ENCODE measurements around the gene RBM24. TPM values are rescaled to one million over a fixed set of nuclear protein-coding genes. Genes with fewer than 3 reads are reported as not detected.

Gene RBM24
- total RNA-seq, 3 donors from 2014 or later (not counting 1 experiment from before 2014, with no cell fraction given) = not detected

DNA sequence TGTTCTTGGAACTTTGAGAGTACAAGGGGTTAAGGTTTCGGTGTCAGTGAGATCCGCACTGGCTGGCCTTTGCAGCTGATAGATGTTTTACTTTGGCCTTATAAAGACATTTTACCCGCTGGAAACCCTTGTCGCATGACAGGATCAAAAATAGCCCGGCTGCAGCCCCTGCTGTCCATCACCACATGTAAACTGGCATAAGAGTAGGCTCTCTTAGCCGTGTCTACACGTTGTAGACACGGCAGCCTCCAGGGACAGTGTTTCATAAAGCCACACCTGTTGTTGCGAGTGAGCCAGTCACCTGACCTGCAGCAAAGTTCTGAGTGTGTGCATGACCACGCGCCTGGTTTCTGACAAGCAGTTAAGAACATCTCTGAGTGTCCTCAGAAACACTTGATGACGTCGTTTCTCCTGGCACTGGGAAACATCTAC, 8.5 kb downstream of the RBM24 start:
- TF ChIP-seq, protein P1, sequence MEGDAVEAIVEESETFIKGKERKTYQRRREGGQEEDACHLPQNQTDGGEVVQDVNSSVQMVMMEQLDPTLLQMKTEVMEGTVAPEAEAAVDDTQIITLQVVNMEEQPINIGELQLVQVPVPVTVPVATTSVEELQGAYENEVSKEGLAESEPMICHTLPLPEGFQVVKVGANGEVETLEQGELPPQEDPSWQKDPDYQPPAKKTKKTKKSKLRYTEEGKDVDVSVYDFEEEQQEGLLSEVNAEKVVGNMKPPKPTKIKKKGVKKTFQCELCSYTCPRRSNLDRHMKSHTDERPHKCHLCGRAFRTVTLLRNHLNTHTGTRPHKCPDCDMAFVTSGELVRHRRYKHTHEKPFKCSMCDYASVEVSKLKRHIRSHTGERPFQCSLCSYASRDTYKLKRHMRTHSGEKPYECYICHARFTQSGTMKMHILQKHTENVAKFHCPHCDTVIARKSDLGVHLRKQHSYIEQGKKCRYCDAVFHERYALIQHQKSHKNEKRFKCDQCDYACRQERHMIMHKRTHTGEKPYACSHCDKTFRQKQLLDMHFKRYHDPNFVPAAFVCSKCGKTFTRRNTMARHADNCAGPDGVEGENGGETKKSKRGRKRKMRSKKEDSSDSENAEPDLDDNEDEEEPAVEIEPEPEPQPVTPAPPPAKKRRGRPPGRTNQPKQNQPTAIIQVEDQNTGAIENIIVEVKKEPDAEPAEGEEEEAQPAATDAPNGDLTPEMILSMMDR (IDR thresholded peaks at IDR 0.05) = no peak
- H3K27ac Mint-ChIP-seq = no peak overlapping the region
- 88% methylated on average over 13 of the region's 13 CpGs for WGBS (ENCODE audit: insufficient coverage)
- H3K4me3 Mint-ChIP-seq = no peak overlapping the region
- H3K4me1 Mint-ChIP-seq = no peaks in the 10 kb centered on the region
- H3K4me3 ChIP-seq (ENCODE audit: low read length) = no peak overlapping the region
- H3K27ac ChIP-seq (ENCODE audit: low read length) = no peak overlapping the region
- H3K36me3 Mint-ChIP-seq = no peaks in the 10 kb centered on the region
- peaks cover 6% of the 10 kb centered on the region for H3K27me3 ChIP-seq (ENCODE audit: control insufficient read depth, insufficient read depth, low read length)
- DNase-seq = no peak
- intact Hi-C loops (cut with micrococcal nuclease) = no loop called here
- H3K27me3 Mint-ChIP-seq (ENCODE audit: low read depth in 2 of 2) = peaks cover 25 to 49% of the 10 kb centered on the region in 2 donors
- H3K9me3 ChIP-seq (ENCODE audit: control insufficient read depth, insufficient read depth, low read length) = no peaks in the 10 kb centered on the region
- no peaks in the 10 kb centered on the region for H3K4me1 ChIP-seq (ENCODE audit: control insufficient read depth, insufficient read depth, low read length)
- no peaks in the 10 kb centered on the region for H3K9me3 Mint-ChIP-seq
- H3K36me3 ChIP-seq (ENCODE audit: control insufficient read depth, insufficient read depth, low read length) = no peaks in the 10 kb centered on the region
- ATAC-seq = no peak

DNA sequence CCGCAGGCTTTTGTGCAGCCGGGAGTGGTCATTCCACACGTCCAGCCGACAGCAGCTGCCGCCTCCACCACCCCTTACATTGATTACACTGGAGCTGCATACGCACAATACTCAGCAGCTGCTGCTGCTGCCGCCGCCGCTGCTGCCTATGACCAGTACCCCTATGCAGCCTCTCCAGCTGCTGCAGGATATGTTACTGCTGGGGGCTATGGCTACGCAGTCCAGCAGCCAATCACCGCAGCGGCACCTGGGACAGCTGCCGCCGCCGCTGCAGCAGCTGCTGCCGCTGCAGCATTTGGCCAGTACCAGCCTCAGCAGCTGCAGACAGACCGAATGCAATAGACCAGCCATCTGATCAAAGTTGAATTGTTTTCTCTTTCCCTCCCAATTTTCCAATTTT, 10.6 kb downstream of the RBM24 start:
- intact Hi-C loops (cut with micrococcal nuclease) = no loop called here
- 94% methylated on average over 17 of the region's 17 CpGs for WGBS (ENCODE audit: insufficient coverage)
- TF ChIP-seq, protein P1 (IDR thresholded peaks at IDR 0.05) = no peak
- no peaks in the 10 kb centered on the region for H3K27me3 ChIP-seq (ENCODE audit: control insufficient read depth, insufficient read depth, low read length)
- no peaks in the 10 kb centered on the region for H3K36me3 Mint-ChIP-seq
- no peak overlapping the region for H3K4me3 ChIP-seq (ENCODE audit: low read length)
- H3K27ac Mint-ChIP-seq = no peak overlapping the region
- H3K4me1 Mint-ChIP-seq = no peaks in the 10 kb centered on the region
- no peaks in the 10 kb centered on the region for H3K9me3 Mint-ChIP-seq
- H3K4me1 ChIP-seq (ENCODE audit: control insufficient read depth, insufficient read depth, low read length) = no peaks in the 10 kb centered on the region
- H3K36me3 ChIP-seq (ENCODE audit: control insufficient read depth, insufficient read depth, low read length) = no peaks in the 10 kb centered on the region
- no peak overlapping the region for H3K27ac ChIP-seq (ENCODE audit: low read length)
- DNase-seq (no peak), ATAC-seq (no peak)
- peaks cover 13 to 28% of the 10 kb centered on the region in 2 donors for H3K27me3 Mint-ChIP-seq (ENCODE audit: low read depth in 2 of 2)
- H3K9me3 ChIP-seq (ENCODE audit: control insufficient read depth, insufficient read depth, low read length) = no peaks in the 10 kb centered on the region
- no peak overlapping the region for H3K4me3 Mint-ChIP-seq

DNA sequence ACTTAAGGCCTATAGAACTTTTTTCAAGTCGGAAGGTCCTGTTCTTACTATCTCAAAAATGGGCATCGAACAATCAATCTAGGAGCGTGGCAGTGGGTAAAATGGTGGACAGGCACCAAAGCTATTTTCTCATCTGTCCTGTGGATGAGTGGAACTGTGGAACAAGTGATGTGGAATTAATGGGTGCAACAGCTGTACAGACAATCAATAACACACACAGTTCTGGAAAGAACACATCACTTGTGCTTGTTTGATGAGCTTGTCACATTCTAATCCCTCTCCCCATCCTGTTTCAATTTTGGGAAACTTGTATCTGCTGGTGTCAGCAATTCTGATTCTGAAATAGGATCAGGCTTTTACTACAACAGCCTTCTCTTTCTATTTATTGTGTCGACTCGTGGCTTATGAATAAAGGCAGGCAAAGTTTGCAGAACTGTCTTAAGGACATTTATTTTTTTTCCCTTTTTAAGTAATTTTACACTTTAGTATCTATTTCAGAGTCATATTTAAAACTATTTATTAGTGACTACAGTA, 11.5 kb downstream of the RBM24 start:
- Mint-ChIP-seq H3K36me3 (no peaks in the 10 kb centered on the region), H3K27me3 (ENCODE audit: low read depth in 2 of 2) (peaks cover 13 to 28% of the 10 kb centered on the region in 2 donors), H3K27ac (no peak overlapping the region), H3K4me1 (no peaks in the 10 kb centered on the region), H3K9me3 (no peaks in the 10 kb centered on the region), H3K4me3 (no peak overlapping the region)
- no peaks in the 10 kb centered on the region for H3K27me3 ChIP-seq (ENCODE audit: control insufficient read depth, insufficient read depth, low read length)
- DNase-seq (no peak), ATAC-seq (no peak)
- no peak overlapping the region for H3K4me3 ChIP-seq (ENCODE audit: low read length)
- no peaks in the 10 kb centered on the region for H3K9me3 ChIP-seq (ENCODE audit: control insufficient read depth, insufficient read depth, low read length)
- 94% methylated on average over 5 of the region's 5 CpGs for WGBS (ENCODE audit: insufficient coverage)
- no peak overlapping the region for H3K27ac ChIP-seq (ENCODE audit: low read length)
- TF ChIP-seq, protein P1 (IDR thresholded peaks at IDR 0.05) = no peak
- intact Hi-C loops (cut with micrococcal nuclease) = no loop called here
- no peaks in the 10 kb centered on the region for H3K36me3 ChIP-seq (ENCODE audit: control insufficient read depth, insufficient read depth, low read length)
- H3K4me1 ChIP-seq (ENCODE audit: control insufficient read depth, insufficient read depth, low read length) = no peaks in the 10 kb centered on the region

DNA sequence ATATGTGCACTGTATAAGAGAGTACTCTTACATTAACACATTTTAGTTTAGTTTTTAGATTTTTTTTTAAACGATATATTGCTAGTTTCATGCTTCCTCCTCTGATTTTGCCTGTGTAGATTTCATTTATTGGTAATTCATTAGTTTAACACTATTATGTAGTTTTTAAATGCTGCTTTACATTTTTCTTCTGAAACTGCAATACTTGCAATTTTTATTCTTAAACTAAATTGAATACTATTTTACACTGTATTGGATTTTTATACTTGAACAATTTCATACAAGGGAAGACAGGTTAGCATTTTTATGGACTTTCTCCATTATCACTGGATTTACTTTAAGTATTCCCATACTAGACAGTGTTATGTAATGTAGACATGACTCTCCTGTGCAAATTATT, 12.2 kb downstream of the RBM24 start:
- TF ChIP-seq, protein P1 (IDR thresholded peaks at IDR 0.05) = no peak

More for the DNA sequence above, 12.2 kb downstream of the RBM24 start:
- Histone ChIP-seq H3K27ac (ENCODE audit: low read length) (no peak overlapping the region), H3K9me3 (ENCODE audit: control insufficient read depth, insufficient read depth, low read length) (no peaks in the 10 kb centered on the region), H3K36me3 (ENCODE audit: control insufficient read depth, insufficient read depth, low read length) (no peaks in the 10 kb centered on the region), H3K4me3 (ENCODE audit: low read length) (no peak overlapping the region), H3K27me3 (ENCODE audit: control insufficient read depth, insufficient read depth, low read length) (no peaks in the 10 kb centered on the region), H3K4me1 (ENCODE audit: control insufficient read depth, insufficient read depth, low read length) (no peaks in the 10 kb centered on the region)
- Mint-ChIP-seq H3K4me3 (no peak overlapping the region), H3K36me3 (no peaks in the 10 kb centered on the region), H3K27me3 (ENCODE audit: low read depth in 2 of 2) (peaks cover 14 to 21% of the 10 kb centered on the region in 2 donors), H3K27ac (no peak overlapping the region), H3K9me3 (no peaks in the 10 kb centered on the region), H3K4me1 (no peaks in the 10 kb centered on the region)
- WGBS (ENCODE audit: insufficient coverage) = no CpG with 5 or more reads among the region's 1 CpG
- ATAC-seq (no peak), DNase-seq (no peak)
- intact Hi-C loops (cut with micrococcal nuclease) = no loop called here
